Hepatocyte (in vitro differentiated cells): Measurements from ENCODE around the gene SOX13.

Experiments
- CTCF ChIP-seq: fragments of 200-600 bp; sonication (generic); IDR thresholded peaks from 2 replicates; pipeline ENCODE4 v1.5.1; 2016; ENCODE audit warnings: antibody characterized with exemption, mild to moderate bottlenecking; ENCODE audit not compliant: poor library complexity
- EZH2 ChIP-seq: fragments of 200-600 bp; sonication (generic); IDR thresholded peaks from 2 replicates; pipeline ENCODE4 v1.6.1; 2016; ENCODE audit warnings: antibody characterized with exemption, mild to moderate bottlenecking, borderline replicate concordance

- TF ChIP-seq CTCF, result no peak
- TF ChIP-seq EZH2, result no peak
These were observed 41.0 kb downstream of the SOX13 start for GRCh38 chr1:204113896-204114295.
